HL-60 (cell line): ENCODE data around the gene FADS6.

ENCODE experiments used
- CTCF ChIP-seq: IDR thresholded peaks from one replicate; pipeline ENCODE4 v1.5.1; 2011; ENCODE audit warnings: low read length, control low read depth, inconsistent platforms; ENCODE audit not compliant: insufficient read depth
- GABPA ChIP-seq: IDR thresholded peaks from 2 replicates; pipeline ENCODE4 v1.6.1; 2012; ENCODE audit warnings: low read depth
- POLR2AphosphoS5 ChIP-seq: IDR thresholded peaks from 2 replicates; pipeline ENCODE4 v1.6.1; 2012; ENCODE audit warnings: low read depth
- REST ChIP-seq: IDR thresholded peaks from 2 replicates; pipeline ENCODE4 v1.6.1; 2012; ENCODE audit warnings: low read depth; ENCODE audit not compliant: insufficient replicate concordance
- SPI1 ChIP-seq: IDR thresholded peaks from 2 replicates; pipeline ENCODE4 v1.6.1; 2012; ENCODE audit warnings: low read depth, mild to moderate bottlenecking, borderline replicate concordance

- TF ChIP-seq CTCF: no peak
- no peak for TF ChIP-seq POLR2AphosphoS5
- TF ChIP-seq REST: no peak
- no peak for TF ChIP-seq SPI1
- TF ChIP-seq GABPA: no peak
Measured at GRCh38 chr17:74839990-74840852, 53.2 kb downstream of the FADS6 start.
